GM23338 (cell line): ENCODE data around the gene PRRX1.

Experiments
- CREB1 ChIP-seq: fragments of 250-450 bp; sonication (Bioruptor Pico); IDR thresholded peaks from 2 replicates; pipeline ENCODE4 v1.5.0; 2020; ENCODE audit warnings: low read depth, mild to moderate bottlenecking, moderate library complexity
- EZH2 ChIP-seq: fragments of 200-600 bp; sonication (generic); IDR thresholded peaks from one replicate; pipeline ENCODE4 v1.8.0; 2017; ENCODE audit warnings: antibody characterized with exemption, mild to moderate bottlenecking, low read depth; ENCODE audit not compliant: unreplicated experiment
- EZH2phosphoT487 ChIP-seq: fragments of 200-600 bp; sonication (generic); IDR thresholded peaks from one replicate; pipeline ENCODE4 v1.8.1; 2018; ENCODE audit warnings: antibody characterized with exemption; ENCODE audit not compliant: unreplicated experiment
- JUNB ChIP-seq: IDR thresholded peaks from one replicate; pipeline ENCODE4 v1.6.1; 2016; ENCODE audit warnings: antibody characterized with exemption; ENCODE audit not compliant: unreplicated experiment
- POLR2AphosphoS5 ChIP-seq: IDR thresholded peaks from 2 replicates; pipeline ENCODE4 v1.6.1; 2016; ENCODE audit warnings: antibody characterized with exemption, low read depth
- ZNF462 ChIP-seq: fragments of 250-450 bp; sonication (Bioruptor Pico); IDR thresholded peaks from 2 replicates; pipeline ENCODE4 v1.5.0; 2020; ENCODE audit warnings: mild to moderate bottlenecking, moderate library complexity
- TF ChIP-seq, protein P1 (sequence below), 2 experiments: fragments of 200-600 bp in 1 of 2; sonication (generic) in 1 of 2; conservative IDR thresholded peaks; 2 replicates each; pipeline versions ENCODE4 v1.5.1 to v1.6.1; 2016 to 2017; ENCODE audit warnings: antibody characterized with exemption in 2 of 2, low read depth in 2 of 2, mild to moderate bottlenecking in 2 of 2, moderate library complexity in 1 of 2
- TF ChIP-seq, protein P2 (sequence below): IDR thresholded peaks from one replicate; pipeline ENCODE4 v1.6.1; 2018; ENCODE audit warnings: antibody characterized with exemption; ENCODE audit not compliant: unreplicated experiment
- TF ChIP-seq, protein P3 (sequence below): IDR thresholded peaks from 2 replicates; pipeline ENCODE4 v1.6.1; 2016; ENCODE audit warnings: antibody characterized with exemption

GRCh38 chr1:170725326-170725725, 61.4 kb downstream of the PRRX1 start:
- TF ChIP-seq, protein P1, sequence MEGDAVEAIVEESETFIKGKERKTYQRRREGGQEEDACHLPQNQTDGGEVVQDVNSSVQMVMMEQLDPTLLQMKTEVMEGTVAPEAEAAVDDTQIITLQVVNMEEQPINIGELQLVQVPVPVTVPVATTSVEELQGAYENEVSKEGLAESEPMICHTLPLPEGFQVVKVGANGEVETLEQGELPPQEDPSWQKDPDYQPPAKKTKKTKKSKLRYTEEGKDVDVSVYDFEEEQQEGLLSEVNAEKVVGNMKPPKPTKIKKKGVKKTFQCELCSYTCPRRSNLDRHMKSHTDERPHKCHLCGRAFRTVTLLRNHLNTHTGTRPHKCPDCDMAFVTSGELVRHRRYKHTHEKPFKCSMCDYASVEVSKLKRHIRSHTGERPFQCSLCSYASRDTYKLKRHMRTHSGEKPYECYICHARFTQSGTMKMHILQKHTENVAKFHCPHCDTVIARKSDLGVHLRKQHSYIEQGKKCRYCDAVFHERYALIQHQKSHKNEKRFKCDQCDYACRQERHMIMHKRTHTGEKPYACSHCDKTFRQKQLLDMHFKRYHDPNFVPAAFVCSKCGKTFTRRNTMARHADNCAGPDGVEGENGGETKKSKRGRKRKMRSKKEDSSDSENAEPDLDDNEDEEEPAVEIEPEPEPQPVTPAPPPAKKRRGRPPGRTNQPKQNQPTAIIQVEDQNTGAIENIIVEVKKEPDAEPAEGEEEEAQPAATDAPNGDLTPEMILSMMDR (conservative IDR thresholded peaks at IDR 0.05; ENCODE audit: low read depth in 2 of 2) = no peak
- TF ChIP-seq POLR2AphosphoS5 (no peak), JUNB (no peak), EZH2 (no peak), CREB1 (CRISPR knock-in tag) (no peak), ZNF462 (CRISPR knock-in tag) (no peak), EZH2phosphoT487 (no peak)
- TF ChIP-seq, protein P2, sequence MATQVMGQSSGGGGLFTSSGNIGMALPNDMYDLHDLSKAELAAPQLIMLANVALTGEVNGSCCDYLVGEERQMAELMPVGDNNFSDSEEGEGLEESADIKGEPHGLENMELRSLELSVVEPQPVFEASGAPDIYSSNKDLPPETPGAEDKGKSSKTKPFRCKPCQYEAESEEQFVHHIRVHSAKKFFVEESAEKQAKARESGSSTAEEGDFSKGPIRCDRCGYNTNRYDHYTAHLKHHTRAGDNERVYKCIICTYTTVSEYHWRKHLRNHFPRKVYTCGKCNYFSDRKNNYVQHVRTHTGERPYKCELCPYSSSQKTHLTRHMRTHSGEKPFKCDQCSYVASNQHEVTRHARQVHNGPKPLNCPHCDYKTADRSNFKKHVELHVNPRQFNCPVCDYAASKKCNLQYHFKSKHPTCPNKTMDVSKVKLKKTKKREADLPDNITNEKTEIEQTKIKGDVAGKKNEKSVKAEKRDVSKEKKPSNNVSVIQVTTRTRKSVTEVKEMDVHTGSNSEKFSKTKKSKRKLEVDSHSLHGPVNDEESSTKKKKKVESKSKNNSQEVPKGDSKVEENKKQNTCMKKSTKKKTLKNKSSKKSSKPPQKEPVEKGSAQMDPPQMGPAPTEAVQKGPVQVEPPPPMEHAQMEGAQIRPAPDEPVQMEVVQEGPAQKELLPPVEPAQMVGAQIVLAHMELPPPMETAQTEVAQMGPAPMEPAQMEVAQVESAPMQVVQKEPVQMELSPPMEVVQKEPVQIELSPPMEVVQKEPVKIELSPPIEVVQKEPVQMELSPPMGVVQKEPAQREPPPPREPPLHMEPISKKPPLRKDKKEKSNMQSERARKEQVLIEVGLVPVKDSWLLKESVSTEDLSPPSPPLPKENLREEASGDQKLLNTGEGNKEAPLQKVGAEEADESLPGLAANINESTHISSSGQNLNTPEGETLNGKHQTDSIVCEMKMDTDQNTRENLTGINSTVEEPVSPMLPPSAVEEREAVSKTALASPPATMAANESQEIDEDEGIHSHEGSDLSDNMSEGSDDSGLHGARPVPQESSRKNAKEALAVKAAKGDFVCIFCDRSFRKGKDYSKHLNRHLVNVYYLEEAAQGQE = no peak
- TF ChIP-seq, protein P3, sequence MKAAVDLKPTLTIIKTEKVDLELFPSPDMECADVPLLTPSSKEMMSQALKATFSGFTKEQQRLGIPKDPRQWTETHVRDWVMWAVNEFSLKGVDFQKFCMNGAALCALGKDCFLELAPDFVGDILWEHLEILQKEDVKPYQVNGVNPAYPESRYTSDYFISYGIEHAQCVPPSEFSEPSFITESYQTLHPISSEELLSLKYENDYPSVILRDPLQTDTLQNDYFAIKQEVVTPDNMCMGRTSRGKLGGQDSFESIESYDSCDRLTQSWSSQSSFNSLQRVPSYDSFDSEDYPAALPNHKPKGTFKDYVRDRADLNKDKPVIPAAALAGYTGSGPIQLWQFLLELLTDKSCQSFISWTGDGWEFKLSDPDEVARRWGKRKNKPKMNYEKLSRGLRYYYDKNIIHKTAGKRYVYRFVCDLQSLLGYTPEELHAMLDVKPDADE = no peak
